GM12801 (cell line): Measurements from ENCODE around the gene CAMKMT.

ENCODE experiments used
- CTCF ChIP-seq: IDR thresholded peaks from one replicate; pipeline ENCODE4 v1.5.1; 2011; ENCODE audit warnings: control low read depth; ENCODE audit not compliant: insufficient read length; ENCODE audit errors: extremely low read depth

CAMKMT gene

DNA sequence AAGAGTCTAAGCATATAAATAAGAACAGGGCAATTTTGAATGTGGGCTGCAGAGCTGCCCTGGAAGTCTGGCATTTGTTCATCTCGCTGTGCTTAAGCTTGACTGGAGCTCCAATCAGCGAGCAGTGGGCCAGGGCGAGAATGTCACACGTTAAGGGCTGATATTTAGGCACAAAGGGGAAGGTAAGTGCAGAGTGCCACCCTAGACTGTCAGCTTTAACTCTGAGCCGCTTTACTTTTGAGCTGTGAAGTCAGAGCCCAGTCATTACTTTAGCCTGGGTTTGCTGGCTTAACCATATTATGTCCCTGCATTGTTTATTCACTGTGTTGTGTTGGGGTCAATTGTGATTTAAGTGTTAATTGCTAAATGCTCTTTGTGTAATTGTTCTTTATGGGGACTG is 343.6 kb downstream of the CAMKMT start:
- no peak for TF ChIP-seq CTCF

DNA sequence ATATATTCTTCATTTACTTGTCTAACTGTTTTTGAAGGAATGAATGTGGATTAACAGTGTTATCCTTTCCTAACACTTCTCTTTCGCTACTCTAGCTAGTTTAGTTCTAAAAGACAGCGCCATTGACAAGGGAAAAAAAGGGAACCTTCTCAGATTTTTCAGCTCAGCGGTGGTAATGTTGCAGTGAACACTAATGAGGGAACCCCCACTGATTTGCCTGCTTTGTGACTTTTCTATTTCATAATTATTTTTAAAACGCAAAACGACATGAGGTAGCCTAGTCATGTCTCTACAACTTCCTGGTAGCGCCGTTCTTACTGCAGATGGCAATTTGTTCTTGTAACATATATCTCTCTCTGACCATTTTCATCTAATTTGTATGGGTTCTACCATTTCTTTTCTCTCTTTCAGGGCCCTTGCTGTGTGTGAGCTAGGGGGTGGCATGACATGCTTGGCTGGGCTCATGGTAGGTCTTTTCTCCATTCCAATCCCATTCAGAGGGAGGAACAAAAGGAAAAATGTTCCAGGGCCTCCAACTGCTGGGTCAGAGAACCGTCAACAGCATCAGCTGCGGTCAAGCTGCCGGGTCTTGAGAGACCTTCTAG is 344.2 kb downstream of the CAMKMT start:
- TF ChIP-seq CTCF, result no peak

DNA sequence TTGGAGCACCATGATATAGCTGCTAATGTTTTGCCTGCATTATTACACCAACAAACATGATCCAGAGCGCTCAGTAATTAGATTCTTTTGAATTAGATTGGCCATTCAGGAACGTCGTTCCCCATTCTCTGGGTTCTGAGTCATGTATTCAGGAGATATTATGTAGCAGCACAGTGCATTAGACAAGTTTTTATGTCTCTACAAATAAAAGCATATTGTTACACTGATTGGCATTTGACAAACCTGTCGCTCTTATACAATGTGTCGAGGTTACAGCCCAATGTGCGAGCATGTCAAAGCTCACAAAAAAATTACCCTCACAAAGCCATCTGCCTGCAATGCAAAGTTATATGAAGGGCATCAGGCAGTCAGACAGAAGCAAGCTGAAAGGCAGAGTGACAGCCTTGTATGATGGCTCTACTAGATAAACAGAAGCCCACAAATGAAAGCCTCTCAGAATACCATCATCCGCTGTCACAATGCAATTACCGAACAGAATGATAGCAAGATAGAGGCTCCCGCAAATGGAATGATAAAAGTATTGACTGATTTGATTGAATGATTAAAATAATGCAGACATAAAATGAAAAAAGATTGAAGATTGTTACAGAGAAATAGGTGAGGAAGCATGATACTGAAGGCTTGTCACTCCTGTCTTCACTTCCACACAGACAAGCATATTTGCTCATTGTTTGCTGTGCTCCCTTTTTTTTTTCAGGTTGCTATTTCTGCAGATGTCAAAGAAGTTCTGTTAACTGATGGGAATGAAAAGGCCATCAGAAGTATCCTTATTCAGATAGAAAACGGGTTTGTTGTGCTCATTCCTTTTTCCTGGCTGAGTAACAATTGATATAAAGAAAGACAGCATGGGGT is 345.2 kb downstream of the CAMKMT start:
- TF ChIP-seq CTCF, result no peak

DNA sequence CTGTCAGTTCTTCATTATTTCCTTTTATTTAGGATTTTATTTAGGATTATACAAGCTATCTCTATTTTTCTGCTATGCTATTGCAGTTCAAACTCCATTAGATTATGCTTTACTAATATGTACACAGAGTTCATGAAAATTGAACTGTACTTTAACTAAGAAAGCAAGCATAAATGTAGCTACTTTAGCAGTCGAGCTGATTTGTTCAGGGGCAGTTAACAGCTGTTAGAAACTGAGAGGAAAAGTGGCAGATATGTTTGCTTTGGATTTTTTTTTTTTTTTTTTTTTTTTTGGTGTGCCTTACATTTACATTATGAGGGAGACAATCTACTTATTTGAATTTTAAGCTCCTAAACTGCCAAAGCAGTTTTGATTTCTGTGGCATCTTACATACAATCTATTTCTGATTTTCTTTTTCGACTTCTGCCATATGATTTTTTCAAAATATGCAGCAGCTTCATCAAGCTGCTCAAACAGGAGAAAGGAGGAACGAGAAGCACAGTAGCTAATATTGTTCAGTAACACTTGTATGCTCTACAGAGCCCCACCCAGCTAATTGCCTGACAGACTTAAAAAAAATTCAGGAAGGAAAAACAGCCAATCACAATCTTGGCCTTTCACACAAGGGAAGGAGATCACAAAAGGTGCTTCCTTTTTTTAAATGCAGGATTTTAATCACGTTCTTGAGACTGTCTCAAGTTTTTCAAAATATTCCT is 346.4 kb downstream of the CAMKMT start:
- TF ChIP-seq CTCF, result no peak

GRCh38 chr2:44708661-44709000 is 346.9 kb downstream of the CAMKMT start:
- no peak for TF ChIP-seq CTCF

GRCh38 chr2:44713170-44713569 is 351.4 kb downstream of the CAMKMT start:
- TF ChIP-seq CTCF, result no peak

DNA sequence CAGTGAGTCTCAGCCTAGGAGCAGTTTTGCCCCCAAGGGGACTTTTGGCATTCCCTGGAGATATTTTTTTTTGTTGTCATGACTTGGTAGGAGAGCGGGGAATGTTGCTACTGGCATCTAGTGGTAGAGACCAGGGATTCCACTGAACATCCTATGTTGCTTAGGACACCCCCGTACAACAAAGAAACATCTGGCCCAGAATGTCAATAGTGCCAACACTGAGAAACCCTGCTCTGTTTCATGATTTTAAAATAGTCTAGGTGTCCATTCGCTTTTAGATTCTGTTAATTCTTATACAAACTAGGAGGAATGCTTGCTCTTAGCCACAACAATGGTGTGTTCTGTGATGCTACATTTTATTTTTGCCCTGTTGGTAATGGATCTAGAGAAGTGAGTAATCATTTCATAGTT is 353.9 kb downstream of the CAMKMT start:
- no peak for TF ChIP-seq CTCF
